Fibroblast of pulmonary artery (primary cell): ENCODE results near the gene CARD11.

ENCODE experiments used
- DNase-seq: peaks from one replicate; pipeline ENCODE4 v3.0.0-alpha.2; 2010; ENCODE audit warnings: low read depth
- H3K4me3 ChIP-seq: replicated peaks from 2 replicates; pipeline ENCODE4 v1.5.1; 2011; ENCODE audit warnings: low read depth, mild to moderate bottlenecking, control low read depth, low read length, moderate library complexity
- TF ChIP-seq, protein P1 (sequence below): IDR thresholded peaks from 2 replicates; pipeline ENCODE4 v1.5.1; 2011; ENCODE audit warnings: mild to moderate bottlenecking, control low read depth, low read length, inconsistent platforms; ENCODE audit errors: missing control alignments

The CARD11 gene

DNA sequence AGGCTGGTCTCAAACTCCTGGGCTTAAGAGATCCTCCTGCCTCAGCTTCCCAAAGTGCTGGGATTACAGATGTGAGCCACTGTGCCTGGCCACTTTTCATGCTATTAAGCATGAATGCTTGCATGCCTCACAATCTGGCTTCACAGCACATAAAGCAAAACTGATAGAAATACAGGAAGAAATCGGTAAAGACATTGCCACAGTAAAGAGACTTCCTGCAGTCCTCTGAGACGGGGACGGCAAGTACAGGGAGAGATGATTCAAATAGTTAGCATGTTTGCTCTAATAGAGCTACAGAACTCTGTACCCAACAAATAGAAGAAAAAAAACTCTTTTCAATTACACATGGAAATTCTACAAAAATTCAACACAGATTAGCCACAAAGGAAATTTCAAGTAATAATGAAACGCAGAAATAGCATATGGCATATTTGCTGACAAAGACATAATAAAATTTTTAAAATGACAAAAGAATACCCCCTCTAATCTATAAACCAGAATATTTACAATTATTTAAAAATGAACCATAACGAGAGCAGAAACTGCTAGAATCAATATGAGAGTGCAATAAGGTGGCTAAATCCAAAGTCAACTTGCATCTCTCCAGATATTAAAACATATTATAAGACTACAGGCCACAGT, 32.3 kb downstream of the CARD11 start:
- TF ChIP-seq, protein P1, sequence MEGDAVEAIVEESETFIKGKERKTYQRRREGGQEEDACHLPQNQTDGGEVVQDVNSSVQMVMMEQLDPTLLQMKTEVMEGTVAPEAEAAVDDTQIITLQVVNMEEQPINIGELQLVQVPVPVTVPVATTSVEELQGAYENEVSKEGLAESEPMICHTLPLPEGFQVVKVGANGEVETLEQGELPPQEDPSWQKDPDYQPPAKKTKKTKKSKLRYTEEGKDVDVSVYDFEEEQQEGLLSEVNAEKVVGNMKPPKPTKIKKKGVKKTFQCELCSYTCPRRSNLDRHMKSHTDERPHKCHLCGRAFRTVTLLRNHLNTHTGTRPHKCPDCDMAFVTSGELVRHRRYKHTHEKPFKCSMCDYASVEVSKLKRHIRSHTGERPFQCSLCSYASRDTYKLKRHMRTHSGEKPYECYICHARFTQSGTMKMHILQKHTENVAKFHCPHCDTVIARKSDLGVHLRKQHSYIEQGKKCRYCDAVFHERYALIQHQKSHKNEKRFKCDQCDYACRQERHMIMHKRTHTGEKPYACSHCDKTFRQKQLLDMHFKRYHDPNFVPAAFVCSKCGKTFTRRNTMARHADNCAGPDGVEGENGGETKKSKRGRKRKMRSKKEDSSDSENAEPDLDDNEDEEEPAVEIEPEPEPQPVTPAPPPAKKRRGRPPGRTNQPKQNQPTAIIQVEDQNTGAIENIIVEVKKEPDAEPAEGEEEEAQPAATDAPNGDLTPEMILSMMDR: no peak
- no peak overlapping the region for H3K4me3 ChIP-seq
- DNase-seq: no peak

DNA sequence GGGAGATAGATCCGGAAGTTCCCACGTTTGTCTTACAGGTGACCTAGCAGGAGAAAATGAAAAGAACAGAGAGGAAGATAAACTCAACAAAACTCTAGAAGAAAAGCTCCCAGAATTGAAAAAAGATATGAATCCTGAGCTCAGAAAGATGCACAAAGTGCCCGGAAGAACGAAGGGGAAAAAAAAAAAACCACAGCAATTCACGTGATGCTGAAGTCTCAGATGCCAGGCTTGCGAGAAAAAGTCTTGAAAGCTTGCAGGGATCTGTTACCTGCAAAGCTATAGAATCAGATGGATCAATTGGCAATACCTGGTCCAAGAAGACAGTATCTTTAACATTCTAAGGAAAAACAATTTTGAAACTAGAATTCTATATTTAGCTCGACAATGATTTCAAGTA, 33.5 kb downstream of the CARD11 start:
- H3K4me3 ChIP-seq: no peak overlapping the region
- no peak for DNase-seq
- TF ChIP-seq, protein P1: no peak

- no peak for DNase-seq
- H3K4me3 ChIP-seq: no peak overlapping the region
- TF ChIP-seq, protein P1: no peak
These were observed 34.6 kb downstream of the CARD11 start for GRCh38 chr7:3009086-3009485.

GRCh38 chr7:3008386-3008785, 35.3 kb downstream of the CARD11 start:
- DNase-seq: no peak
- TF ChIP-seq, protein P1: no peak
- no peak overlapping the region for H3K4me3 ChIP-seq

- TF ChIP-seq, protein P1: no peak
- H3K4me3 ChIP-seq: no peak overlapping the region
- DNase-seq: no peak
These were observed 36.0 kb downstream of the CARD11 start for GRCh38 chr7:3007696-3008095.

DNA sequence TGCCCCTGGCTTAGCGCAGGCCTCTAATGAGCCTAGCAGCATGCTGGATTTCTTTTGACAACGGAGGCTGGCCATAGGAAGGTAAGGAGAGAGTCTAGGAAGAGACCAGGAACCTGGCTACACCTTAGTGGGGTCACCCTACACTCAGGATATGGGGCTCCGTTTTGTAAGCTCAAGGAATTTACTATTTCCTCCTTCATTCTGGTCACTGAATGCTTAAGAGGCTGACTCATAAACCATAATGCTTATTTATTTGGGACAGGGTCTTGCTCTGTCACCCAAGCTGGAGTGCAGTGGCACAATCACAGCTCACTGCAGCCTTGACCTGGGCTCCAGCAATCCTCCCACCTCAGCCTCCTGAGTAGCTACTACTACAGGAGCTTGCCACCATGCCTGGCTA, 38.4 kb downstream of the CARD11 start:
- TF ChIP-seq, protein P1: no peak
- no peak for DNase-seq
- H3K4me3 ChIP-seq: no peak overlapping the region

DNA sequence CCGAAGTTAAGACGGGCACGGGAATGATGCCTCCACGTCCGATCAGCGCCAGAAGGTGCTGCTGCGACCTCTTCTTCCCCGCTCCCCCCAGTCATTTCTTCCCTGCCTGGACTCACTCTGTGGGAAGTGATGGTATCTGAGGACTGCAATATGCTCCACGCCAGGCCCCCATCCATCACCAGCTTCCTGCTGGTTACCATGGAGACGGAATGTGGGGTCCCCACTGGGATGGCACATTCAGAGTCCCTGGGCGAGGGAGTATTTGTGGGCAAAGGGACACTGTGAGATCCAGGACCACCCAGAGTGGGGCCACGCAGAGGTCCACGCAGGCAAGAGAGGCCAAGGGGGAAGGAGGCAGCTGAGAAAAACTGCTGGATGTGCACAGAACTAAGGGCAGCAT, 39.7 kb downstream of the CARD11 start:
- DNase-seq: no peak
- TF ChIP-seq, protein P1: no peak
- no peak overlapping the region for H3K4me3 ChIP-seq
